ENCODE results near the gene CYLD.

CYLD gene

GRCh38 chr16:50838165-50838564 is 96.3 kb downstream of the CYLD start:
- DNase-seq (no peak), ATAC-seq (ENCODE audit: insufficient read depth, low read depth) (no peak)
- Histone ChIP-seq H3K27me3 (ENCODE audit: insufficient read depth, low read length, poor library complexity) (no peaks in the 10 kb centered on the region), H3K9ac (ENCODE audit: low read depth, low read length) (no peak overlapping the region), H3K79me2 (ENCODE audit: insufficient read depth, low read length) (no peaks in the 10 kb centered on the region), H2AFZ (ENCODE audit: low read depth, low read length) (no peak overlapping the region), H4K20me1 (ENCODE audit: insufficient read depth, low read length) (no peaks in the 10 kb centered on the region), H3K36me3 (ENCODE audit: insufficient read depth, low read length) (no peaks in the 10 kb centered on the region), H3K4me2 (ENCODE audit: insufficient read depth, low read length) (no peak overlapping the region), H3K27ac (ENCODE audit: low read length) (no peak overlapping the region), H3K9me3 (ENCODE audit: insufficient read depth, low read length, severe bottlenecking) (no peaks in the 10 kb centered on the region), H3K4me3 (ENCODE audit: low read depth in 1 of 2, low read length in 2 of 2) (no peak overlapping the region), H3K4me1 (ENCODE audit: insufficient read depth, low read length) (no peaks in the 10 kb centered on the region)
- TF ChIP-seq EZH2 (IDR thresholded peaks at IDR 0.05; ENCODE audit: borderline replicate concordance, low read depth, low read length, severe bottlenecking) = no peak
- TF ChIP-seq, protein P1, sequence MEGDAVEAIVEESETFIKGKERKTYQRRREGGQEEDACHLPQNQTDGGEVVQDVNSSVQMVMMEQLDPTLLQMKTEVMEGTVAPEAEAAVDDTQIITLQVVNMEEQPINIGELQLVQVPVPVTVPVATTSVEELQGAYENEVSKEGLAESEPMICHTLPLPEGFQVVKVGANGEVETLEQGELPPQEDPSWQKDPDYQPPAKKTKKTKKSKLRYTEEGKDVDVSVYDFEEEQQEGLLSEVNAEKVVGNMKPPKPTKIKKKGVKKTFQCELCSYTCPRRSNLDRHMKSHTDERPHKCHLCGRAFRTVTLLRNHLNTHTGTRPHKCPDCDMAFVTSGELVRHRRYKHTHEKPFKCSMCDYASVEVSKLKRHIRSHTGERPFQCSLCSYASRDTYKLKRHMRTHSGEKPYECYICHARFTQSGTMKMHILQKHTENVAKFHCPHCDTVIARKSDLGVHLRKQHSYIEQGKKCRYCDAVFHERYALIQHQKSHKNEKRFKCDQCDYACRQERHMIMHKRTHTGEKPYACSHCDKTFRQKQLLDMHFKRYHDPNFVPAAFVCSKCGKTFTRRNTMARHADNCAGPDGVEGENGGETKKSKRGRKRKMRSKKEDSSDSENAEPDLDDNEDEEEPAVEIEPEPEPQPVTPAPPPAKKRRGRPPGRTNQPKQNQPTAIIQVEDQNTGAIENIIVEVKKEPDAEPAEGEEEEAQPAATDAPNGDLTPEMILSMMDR (IDR thresholded peaks at IDR 0.05; ENCODE audit: borderline replicate concordance, extremely low read depth, low read length, poor library complexity, severe bottlenecking) = no peak

GRCh38 chr16:50838885-50839284 is 97.0 kb downstream of the CYLD start:
- no peak for DNase-seq
- no peak overlapping the region for H3K9ac ChIP-seq (ENCODE audit: low read depth, low read length)
- H2AFZ ChIP-seq (ENCODE audit: low read depth, low read length) = no peak overlapping the region
- no peaks in the 10 kb centered on the region for H3K27me3 ChIP-seq (ENCODE audit: insufficient read depth, low read length, poor library complexity)
- no peak for ATAC-seq (ENCODE audit: insufficient read depth, low read depth)
- TF ChIP-seq EZH2 (IDR thresholded peaks at IDR 0.05; ENCODE audit: borderline replicate concordance, low read depth, low read length, severe bottlenecking) = no peak
- TF ChIP-seq, protein P1 (IDR thresholded peaks at IDR 0.05; ENCODE audit: borderline replicate concordance, extremely low read depth, low read length, poor library complexity, severe bottlenecking) = no peak
- H3K36me3 ChIP-seq (ENCODE audit: insufficient read depth, low read length) = no peaks in the 10 kb centered on the region
- no peak overlapping the region for H3K4me3 ChIP-seq (ENCODE audit: low read depth in 1 of 2, low read length in 2 of 2)
- no peak overlapping the region for H3K27ac ChIP-seq (ENCODE audit: low read length)
- H4K20me1 ChIP-seq (ENCODE audit: insufficient read depth, low read length) = no peaks in the 10 kb centered on the region
- H3K79me2 ChIP-seq (ENCODE audit: insufficient read depth, low read length) = no peaks in the 10 kb centered on the region
- no peaks in the 10 kb centered on the region for H3K9me3 ChIP-seq (ENCODE audit: insufficient read depth, low read length, severe bottlenecking)
- no peak overlapping the region for H3K4me2 ChIP-seq (ENCODE audit: insufficient read depth, low read length)
- no peaks in the 10 kb centered on the region for H3K4me1 ChIP-seq (ENCODE audit: insufficient read depth, low read length)

GRCh38 chr16:50839356-50839755 is 97.5 kb downstream of the CYLD start:
- H3K27me3 ChIP-seq (ENCODE audit: insufficient read depth, low read length, poor library complexity) = no peaks in the 10 kb centered on the region
- no peak for TF ChIP-seq EZH2 (IDR thresholded peaks at IDR 0.05; ENCODE audit: borderline replicate concordance, low read depth, low read length, severe bottlenecking)
- TF ChIP-seq, protein P1 (IDR thresholded peaks at IDR 0.05; ENCODE audit: borderline replicate concordance, extremely low read depth, low read length, poor library complexity, severe bottlenecking) = no peak
- H3K4me1 ChIP-seq (ENCODE audit: insufficient read depth, low read length) = no peaks in the 10 kb centered on the region
- no peaks in the 10 kb centered on the region for H4K20me1 ChIP-seq (ENCODE audit: insufficient read depth, low read length)
- no peak overlapping the region for H3K4me2 ChIP-seq (ENCODE audit: insufficient read depth, low read length)
- no peaks in the 10 kb centered on the region for H3K79me2 ChIP-seq (ENCODE audit: insufficient read depth, low read length)
- H3K9me3 ChIP-seq (ENCODE audit: insufficient read depth, low read length, severe bottlenecking) = no peaks in the 10 kb centered on the region
- DNase-seq (no peak), ATAC-seq (ENCODE audit: insufficient read depth, low read depth) (no peak)
- no peaks in the 10 kb centered on the region for H3K36me3 ChIP-seq (ENCODE audit: insufficient read depth, low read length)
- H3K9ac ChIP-seq (ENCODE audit: low read depth, low read length) = no peak overlapping the region
- no peak overlapping the region for H3K27ac ChIP-seq (ENCODE audit: low read length)
- no peak overlapping the region for H3K4me3 ChIP-seq (ENCODE audit: low read depth in 1 of 2, low read length in 2 of 2)
- no peak overlapping the region for H2AFZ ChIP-seq (ENCODE audit: low read depth, low read length)
